GM10266 (cell line): ENCODE results near the gene MOSPD3.

Experiments used
- DNase-seq: peaks from one replicate; pipeline ENCODE4 v3.0.0; 2012; ENCODE audit errors: extremely low spot score
- TF ChIP-seq, protein P1 (sequence below): IDR thresholded peaks from 2 replicates; pipeline ENCODE4 v1.5.1; 2012; ENCODE audit warnings: mild to moderate bottlenecking, low read depth; ENCODE audit not compliant: control insufficient read depth, insufficient read depth; ENCODE audit errors: missing control alignments

The MOSPD3 gene

DNA sequence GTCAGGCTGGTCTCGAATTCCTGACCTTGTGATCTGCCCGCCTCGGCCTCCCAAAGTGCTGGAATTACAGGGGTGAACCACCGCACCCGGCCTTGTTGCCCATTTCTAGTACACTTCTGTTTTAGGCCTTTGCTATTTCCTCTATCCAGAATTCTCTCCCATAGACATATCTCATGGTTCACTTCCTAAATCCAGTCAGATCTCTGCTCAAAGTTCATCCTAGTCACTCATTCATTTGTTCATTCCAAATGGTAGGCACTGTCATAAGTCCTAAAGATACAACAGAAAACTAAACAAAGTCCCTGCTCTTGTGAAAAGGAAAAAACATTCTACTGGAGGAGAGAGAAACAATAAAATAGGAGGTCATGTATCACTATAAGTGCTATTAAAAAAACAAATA lies 2.4 kb upstream of the MOSPD3 start:
- TF ChIP-seq, protein P1, sequence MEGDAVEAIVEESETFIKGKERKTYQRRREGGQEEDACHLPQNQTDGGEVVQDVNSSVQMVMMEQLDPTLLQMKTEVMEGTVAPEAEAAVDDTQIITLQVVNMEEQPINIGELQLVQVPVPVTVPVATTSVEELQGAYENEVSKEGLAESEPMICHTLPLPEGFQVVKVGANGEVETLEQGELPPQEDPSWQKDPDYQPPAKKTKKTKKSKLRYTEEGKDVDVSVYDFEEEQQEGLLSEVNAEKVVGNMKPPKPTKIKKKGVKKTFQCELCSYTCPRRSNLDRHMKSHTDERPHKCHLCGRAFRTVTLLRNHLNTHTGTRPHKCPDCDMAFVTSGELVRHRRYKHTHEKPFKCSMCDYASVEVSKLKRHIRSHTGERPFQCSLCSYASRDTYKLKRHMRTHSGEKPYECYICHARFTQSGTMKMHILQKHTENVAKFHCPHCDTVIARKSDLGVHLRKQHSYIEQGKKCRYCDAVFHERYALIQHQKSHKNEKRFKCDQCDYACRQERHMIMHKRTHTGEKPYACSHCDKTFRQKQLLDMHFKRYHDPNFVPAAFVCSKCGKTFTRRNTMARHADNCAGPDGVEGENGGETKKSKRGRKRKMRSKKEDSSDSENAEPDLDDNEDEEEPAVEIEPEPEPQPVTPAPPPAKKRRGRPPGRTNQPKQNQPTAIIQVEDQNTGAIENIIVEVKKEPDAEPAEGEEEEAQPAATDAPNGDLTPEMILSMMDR, result no peak
- no peak for DNase-seq

DNA sequence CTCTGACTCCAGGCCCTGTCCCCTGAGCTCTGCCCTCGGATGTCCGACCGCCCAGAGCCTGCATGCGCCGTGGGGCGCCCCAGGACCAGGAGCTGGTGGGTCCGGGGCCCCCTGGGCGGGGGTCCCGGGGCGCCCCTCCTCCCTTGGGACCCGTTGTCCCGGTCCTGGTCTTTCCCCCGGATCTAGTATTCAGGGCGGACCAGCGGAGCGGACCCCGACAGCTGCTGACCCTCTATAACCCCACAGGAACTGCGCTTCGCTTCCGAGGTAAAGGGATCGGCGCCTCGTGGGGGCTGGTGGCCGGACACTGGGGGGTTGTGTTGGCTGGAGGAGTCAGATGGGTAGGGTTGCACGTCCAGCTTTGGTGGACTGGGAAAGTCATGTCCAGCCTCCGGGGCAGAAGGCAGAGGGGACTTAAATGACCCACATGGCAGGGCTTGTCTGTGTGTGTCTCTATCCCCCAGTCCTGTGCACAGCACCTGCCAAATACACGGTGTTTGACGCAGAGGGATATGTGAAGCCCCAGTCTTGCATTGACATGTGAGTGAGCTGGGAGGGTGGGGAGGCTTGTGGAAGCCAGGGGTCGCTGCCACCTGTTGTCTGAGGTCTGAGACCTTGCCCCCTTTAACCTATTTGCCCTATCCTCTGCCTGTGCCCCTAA lies 520 bp downstream of the MOSPD3 start:
- TF ChIP-seq, protein P1, result no peak
- DNase-seq, result no peak

DNA sequence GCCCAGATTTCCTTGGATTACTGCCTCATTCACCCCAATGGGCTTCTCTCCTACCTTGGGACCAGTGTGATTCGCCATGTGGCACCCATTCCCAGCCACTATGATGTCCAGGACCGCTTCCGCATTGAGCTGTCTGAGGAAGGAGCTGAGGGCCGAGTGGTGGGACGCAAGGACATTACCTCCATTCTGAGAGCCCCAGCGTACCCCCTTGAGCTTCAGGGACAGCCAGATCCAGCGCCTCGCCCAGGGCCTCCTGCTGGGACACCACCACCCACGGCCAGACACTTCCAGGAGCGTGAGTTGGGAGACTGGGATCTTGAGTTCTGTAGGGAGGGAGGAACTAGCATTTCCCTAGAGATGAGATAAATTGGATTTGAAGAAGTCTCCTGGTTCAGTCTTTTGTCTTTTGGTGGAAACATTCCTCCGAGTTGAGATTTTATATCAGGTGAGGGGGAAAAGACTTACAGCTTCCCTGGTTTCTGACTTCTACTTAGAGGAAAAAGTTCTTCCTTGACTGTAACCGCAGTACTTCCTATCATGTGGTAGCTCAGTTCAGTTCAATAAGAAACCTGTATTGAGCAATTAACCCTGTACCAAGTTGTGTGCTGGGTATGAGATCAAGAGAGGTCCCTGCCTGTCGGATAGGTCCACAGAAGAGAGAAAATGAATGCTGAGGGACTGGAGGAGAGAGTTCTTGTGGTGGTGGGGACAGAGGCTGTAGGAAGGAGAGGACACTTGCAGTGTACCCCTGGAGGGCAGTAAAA lies 1.3 kb downstream of the MOSPD3 start:
- TF ChIP-seq, protein P1, result no peak
- DNase-seq, result no peak

DNA sequence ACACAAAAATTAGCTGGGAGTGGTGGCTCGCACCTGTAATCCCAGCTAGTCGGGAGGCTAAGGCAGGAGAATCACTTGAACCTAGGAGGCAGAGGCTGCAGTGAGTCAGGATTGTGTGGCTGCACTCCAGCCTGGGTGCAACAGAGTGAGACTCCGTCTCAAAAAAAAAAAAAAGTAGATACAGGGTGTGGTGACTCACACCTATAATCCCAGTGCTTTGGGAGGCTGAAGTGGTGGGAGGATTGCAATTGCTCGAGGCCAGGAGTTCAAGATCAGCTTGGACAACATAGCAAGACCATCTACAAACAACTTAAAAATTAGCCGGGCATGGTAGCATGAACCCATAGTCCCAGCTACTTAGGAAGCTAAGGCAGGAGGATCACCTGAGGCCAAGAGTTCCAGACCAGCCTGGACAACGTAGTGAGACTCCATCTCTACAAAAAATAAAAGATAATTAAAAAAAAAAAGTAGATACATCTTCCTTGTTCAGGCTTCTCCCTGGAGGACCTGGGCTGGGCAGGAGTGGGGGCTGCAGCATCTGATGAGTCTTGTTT lies 2.0 kb downstream of the MOSPD3 start:
- DNase-seq, result no peak
- TF ChIP-seq, protein P1, result no peak

DNA sequence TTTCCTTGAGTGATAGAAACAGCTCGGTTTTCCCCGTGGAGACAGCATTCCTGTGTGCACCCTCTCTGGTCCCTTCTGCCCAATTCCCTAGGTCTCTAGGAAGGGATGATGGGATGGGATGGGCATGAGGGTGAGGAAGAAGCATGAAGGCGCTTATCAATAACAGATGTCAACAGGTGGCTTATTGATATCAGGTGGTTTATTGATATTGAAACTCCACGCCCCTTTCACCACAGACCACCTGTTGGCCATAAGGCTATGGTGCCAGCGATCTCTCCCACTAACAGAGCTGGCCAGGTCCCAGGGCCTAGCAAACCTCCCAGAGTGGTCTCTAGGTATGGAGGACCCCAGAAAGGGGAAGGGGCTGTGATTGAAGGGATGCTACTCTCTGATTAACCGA lies 7.9 kb downstream of the MOSPD3 start:
- no peak for DNase-seq
- TF ChIP-seq, protein P1, result no peak

DNA sequence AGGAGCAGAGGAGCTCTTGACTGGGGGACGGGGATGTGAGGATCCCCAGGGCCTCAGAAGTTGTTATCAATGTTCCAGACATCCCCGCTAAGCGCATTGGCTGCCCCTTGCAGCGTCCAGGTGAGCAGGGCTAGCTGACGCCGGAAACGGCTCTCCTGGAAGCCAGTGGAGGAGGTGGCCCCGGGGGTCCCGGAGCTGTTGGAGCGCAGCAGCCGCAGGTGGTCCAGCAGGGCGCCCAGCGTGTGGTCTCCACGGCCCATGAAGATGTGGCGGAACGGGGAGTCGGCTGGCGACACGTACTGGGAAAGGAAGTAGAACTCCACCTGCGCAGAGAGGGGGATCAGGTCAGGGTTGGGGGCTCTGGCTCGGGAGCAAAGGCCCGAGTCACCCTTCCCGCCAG lies 8.5 kb downstream of the MOSPD3 start:
- TF ChIP-seq, protein P1, result no peak

DNA sequence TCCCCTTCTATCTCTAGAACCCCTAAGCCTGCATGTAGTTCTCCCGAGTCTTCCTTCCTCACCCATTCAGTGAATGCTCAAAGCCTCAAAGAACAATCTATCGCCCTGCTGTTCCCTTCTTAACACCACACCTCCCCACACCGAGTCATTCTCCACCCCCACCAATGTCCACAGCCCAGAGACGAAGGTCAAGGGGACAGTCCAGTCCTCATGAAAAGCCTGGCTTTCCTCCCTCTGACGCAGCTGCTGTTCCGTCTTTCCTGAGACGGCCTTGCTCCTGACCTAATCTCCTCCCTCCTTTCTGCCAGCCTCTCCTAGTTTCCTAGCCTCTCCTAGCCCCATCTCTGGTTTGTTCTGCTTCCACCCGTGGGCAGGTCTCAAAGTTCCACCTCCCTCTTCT lies 9.2 kb downstream of the MOSPD3 start:
- DNase-seq, result no peak
- TF ChIP-seq, protein P1, result no peak

More for the DNA sequence above, 8.5 kb downstream of the MOSPD3 start:
- no peak for DNase-seq
